ENCODE measurements around the gene KRT73. TPM values are rescaled to one million over a fixed set of nuclear protein-coding genes. Genes with fewer than 3 reads are reported as not detected.

KRT73 gene
- total and polyA plus RNA-seq, 2 experiments from 2014 or later, result not detected

DNA sequence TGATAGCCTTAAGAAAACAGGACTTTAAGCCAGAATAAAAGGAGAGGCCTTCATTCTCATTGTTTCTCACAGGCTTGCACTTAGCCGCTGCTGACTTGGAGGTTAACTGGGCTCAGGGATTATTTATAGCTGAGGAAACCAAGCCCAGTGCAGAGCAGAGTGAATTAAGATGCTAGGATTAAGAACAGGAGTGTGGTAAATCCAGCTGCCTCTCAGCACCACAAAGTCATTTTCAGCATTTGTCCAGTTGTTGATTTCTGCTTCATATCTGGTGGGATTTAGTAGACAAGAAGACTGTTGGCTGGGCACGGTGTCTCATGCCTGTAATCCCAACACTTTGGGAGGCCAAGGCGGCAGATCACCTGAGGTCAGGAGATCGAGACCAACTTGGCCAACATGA, 14.3 kb upstream of the KRT73 start (continued):
- TF ChIP-seq, protein P1, sequence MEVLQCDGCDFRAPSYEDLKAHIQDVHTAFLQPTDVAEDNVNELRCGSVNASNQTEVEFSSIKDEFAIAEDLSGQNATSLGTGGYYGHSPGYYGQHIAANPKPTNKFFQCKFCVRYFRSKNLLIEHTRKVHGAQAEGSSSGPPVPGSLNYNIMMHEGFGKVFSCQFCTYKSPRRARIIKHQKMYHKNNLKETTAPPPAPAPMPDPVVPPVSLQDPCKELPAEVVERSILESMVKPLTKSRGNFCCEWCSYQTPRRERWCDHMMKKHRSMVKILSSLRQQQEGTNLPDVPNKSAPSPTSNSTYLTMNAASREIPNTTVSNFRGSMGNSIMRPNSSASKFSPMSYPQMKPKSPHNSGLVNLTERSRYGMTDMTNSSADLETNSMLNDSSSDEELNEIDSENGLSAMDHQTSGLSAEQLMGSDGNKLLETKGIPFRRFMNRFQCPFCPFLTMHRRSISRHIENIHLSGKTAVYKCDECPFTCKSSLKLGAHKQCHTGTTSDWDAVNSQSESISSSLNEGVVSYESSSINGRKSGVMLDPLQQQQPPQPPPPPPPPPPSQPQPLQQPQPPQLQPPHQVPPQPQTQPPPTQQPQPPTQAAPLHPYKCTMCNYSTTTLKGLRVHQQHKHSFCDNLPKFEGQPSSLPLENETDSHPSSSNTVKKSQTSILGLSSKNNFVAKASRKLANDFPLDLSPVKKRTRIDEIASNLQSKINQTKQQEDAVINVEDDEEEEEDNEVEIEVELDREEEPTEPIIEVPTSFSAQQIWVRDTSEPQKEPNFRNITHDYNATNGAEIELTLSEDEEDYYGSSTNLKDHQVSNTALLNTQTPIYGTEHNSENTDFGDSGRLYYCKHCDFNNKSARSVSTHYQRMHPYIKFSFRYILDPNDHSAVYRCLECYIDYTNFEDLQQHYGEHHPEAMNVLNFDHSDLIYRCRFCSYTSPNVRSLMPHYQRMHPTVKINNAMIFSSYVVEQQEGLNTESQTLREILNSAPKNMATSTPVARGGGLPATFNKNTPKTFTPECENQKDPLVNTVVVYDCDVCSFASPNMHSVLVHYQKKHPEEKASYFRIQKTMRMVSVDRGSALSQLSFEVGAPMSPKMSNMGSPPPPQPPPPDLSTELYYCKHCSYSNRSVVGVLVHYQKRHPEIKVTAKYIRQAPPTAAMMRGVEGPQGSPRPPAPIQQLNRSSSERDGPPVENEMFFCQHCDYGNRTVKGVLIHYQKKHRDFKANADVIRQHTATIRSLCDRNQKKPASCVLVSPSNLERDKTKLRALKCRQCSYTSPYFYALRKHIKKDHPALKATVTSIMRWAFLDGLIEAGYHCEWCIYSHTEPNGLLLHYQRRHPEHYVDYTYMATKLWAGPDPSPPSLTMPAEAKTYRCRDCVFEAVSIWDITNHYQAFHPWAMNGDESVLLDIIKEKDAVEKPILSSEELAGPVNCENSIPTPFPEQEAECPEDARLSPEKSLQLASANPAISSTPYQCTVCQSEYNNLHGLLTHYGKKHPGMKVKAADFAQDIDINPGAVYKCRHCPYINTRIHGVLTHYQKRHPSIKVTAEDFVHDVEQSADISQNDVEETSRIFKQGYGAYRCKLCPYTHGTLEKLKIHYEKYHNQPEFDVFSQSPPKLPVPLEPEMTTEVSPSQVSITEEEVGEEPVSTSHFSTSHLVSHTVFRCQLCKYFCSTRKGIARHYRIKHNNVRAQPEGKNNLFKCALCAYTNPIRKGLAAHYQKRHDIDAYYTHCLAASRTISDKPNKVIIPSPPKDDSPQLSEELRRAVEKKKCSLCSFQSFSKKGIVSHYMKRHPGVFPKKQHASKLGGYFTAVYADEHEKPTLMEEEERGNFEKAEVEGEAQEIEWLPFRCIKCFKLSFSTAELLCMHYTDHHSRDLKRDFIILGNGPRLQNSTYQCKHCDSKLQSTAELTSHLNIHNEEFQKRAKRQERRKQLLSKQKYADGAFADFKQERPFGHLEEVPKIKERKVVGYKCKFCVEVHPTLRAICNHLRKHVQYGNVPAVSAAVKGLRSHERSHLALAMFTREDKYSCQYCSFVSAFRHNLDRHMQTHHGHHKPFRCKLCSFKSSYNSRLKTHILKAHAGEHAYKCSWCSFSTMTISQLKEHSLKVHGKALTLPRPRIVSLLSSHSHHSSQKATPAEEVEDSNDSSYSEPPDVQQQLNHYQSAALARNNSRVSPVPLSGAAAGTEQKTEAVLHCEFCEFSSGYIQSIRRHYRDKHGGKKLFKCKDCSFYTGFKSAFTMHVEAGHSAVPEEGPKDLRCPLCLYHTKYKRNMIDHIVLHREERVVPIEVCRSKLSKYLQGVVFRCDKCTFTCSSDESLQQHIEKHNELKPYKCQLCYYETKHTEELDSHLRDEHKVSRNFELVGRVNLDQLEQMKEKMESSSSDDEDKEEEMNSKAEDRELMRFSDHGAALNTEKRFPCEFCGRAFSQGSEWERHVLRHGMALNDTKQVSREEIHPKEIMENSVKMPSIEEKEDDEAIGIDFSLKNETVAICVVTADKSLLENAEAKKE (CRISPR knock-in tag; IDR thresholded peaks at IDR 0.05), result no peak

DNA sequence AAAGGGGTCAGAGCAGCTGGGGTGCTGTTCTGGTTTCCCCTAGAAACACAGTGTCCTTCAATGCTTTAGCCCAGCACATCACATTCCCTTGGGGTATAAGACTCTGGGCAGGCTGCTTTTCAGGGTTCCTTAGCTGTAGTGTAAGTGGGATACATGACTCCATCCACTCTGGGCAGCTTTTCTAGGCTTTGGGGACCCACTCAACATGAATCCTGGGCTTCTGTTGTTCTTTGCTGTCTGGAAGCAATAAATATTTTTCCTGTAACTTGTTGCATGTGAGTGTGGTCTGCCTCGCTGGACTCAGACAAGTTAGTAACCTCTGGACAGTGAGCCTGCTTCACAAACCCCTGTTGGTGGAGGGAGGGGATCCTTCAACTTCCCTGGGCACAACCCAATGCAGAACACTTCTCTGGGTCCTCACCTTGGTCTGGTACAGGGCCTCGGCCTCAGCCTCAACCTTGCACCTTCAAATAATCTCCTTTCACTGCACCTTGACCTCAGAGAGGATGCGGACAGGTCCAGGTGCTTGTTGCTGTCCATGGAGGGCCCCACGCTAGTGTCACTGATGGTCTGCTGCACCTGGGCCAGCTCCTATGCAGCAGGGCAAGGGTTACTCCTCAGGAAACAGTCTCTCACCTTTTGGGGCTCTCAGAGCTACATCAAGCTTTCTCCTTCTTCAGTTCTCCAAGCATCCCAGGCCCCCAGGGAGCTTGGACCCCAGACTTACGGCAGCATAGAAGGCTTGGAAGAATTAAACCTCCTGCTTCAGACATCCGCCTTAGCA, 13.5 kb upstream of the KRT73 start:
- ATAC-seq, result no peak
- Histone ChIP-seq H3K79me2 (replicated peaks; ENCODE audit: insufficient read depth) (no peaks in the 10 kb centered on the region), H3F3A (replicated peaks; ENCODE audit: low read depth) (no peaks in the 10 kb centered on the region), H3K4me3 (no peak overlapping the region), H3K9me2 (ENCODE audit: insufficient read depth) (no peaks in the 10 kb centered on the region), H3K27me3 (ENCODE audit: insufficient read depth) (no peaks in the 10 kb centered on the region), H2AFZ (no peak overlapping the region), H3K36me3 (ENCODE audit: insufficient read depth) (no peaks in the 10 kb centered on the region), H4K20me1 (replicated peaks; ENCODE audit: insufficient read depth) (no peaks in the 10 kb centered on the region), H3K4me1 (ENCODE audit: insufficient read depth) (no peaks in the 10 kb centered on the region), H3K27ac (ENCODE audit: low read depth) (no peak overlapping the region), H3K4me2 (no peak overlapping the region)
- no peaks in the 10 kb centered on the region for H3K9me3 Mint-ChIP-seq
- H3K27me3 Mint-ChIP-seq (ENCODE audit: insufficient read depth, low read depth, poor library complexity), result peaks cover 2% of the 10 kb centered on the region
- H3K27ac Mint-ChIP-seq, result no peak overlapping the region
- no peaks in the 10 kb centered on the region for H3K36me3 Mint-ChIP-seq (ENCODE audit: low read depth)
- H3K4me3 Mint-ChIP-seq, result no peak overlapping the region
- peaks cover 3% of the 10 kb centered on the region for H3K4me1 Mint-ChIP-seq
- no peak for DNase-seq (ENCODE audit: low spot score)
- TF ChIP-seq, protein P2, sequence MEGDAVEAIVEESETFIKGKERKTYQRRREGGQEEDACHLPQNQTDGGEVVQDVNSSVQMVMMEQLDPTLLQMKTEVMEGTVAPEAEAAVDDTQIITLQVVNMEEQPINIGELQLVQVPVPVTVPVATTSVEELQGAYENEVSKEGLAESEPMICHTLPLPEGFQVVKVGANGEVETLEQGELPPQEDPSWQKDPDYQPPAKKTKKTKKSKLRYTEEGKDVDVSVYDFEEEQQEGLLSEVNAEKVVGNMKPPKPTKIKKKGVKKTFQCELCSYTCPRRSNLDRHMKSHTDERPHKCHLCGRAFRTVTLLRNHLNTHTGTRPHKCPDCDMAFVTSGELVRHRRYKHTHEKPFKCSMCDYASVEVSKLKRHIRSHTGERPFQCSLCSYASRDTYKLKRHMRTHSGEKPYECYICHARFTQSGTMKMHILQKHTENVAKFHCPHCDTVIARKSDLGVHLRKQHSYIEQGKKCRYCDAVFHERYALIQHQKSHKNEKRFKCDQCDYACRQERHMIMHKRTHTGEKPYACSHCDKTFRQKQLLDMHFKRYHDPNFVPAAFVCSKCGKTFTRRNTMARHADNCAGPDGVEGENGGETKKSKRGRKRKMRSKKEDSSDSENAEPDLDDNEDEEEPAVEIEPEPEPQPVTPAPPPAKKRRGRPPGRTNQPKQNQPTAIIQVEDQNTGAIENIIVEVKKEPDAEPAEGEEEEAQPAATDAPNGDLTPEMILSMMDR (conservative IDR thresholded peaks at IDR 0.05; ENCODE audit: low read depth in 2 of 2), result no peak
- TF ChIP-seq CREB1 (CRISPR knock-in tag; IDR thresholded peaks at IDR 0.05; ENCODE audit: low read depth) (no peak), ZNF331 (CRISPR knock-in tag; IDR thresholded peaks at IDR 0.05; ENCODE audit: low read depth) (no peak), STAT1 (IDR thresholded peaks at IDR 0.05; ENCODE audit: unreplicated experiment) (no peak), NANOG (IDR thresholded peaks at IDR 0.05; ENCODE audit: borderline replicate concordance) (no peak)
- TF ChIP-seq, protein P3, sequence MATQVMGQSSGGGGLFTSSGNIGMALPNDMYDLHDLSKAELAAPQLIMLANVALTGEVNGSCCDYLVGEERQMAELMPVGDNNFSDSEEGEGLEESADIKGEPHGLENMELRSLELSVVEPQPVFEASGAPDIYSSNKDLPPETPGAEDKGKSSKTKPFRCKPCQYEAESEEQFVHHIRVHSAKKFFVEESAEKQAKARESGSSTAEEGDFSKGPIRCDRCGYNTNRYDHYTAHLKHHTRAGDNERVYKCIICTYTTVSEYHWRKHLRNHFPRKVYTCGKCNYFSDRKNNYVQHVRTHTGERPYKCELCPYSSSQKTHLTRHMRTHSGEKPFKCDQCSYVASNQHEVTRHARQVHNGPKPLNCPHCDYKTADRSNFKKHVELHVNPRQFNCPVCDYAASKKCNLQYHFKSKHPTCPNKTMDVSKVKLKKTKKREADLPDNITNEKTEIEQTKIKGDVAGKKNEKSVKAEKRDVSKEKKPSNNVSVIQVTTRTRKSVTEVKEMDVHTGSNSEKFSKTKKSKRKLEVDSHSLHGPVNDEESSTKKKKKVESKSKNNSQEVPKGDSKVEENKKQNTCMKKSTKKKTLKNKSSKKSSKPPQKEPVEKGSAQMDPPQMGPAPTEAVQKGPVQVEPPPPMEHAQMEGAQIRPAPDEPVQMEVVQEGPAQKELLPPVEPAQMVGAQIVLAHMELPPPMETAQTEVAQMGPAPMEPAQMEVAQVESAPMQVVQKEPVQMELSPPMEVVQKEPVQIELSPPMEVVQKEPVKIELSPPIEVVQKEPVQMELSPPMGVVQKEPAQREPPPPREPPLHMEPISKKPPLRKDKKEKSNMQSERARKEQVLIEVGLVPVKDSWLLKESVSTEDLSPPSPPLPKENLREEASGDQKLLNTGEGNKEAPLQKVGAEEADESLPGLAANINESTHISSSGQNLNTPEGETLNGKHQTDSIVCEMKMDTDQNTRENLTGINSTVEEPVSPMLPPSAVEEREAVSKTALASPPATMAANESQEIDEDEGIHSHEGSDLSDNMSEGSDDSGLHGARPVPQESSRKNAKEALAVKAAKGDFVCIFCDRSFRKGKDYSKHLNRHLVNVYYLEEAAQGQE (IDR thresholded peaks at IDR 0.05; ENCODE audit: unreplicated experiment), result no peak
- TF ChIP-seq, protein P4, sequence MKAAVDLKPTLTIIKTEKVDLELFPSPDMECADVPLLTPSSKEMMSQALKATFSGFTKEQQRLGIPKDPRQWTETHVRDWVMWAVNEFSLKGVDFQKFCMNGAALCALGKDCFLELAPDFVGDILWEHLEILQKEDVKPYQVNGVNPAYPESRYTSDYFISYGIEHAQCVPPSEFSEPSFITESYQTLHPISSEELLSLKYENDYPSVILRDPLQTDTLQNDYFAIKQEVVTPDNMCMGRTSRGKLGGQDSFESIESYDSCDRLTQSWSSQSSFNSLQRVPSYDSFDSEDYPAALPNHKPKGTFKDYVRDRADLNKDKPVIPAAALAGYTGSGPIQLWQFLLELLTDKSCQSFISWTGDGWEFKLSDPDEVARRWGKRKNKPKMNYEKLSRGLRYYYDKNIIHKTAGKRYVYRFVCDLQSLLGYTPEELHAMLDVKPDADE (IDR thresholded peaks at IDR 0.05), result no peak

All from GM23338 (cell line).